ENCODE data around the gene RAB14.
"Not testable (repeated sequence)": the region's sequence is repeated elsewhere in the genome, so short reads cannot be mapped to it uniquely, and the experiment has no call there.

Gene RAB14

GRCh38 chr9:121156263-121156731 lies 45.4 kb downstream of the RAB14 start:
- DNase-seq (ENCODE audit: low read depth) = peak; percentile 77

GRCh38 chr9:121154782-121155181 lies 46.9 kb downstream of the RAB14 start:
- peak; percentile 57 for DNase-seq (ENCODE audit: low read depth)

- no peak for DNase-seq (ENCODE audit: low read depth)
Observed at GRCh38 chr9:121153642-121154041, 48.0 kb downstream of the RAB14 start.

GRCh38 chr9:121150188-121150587 lies 51.5 kb downstream of the RAB14 start:
- no peak for DNase-seq (ENCODE audit: low read depth)

- no peak for DNase-seq (ENCODE audit: low read depth)
Observed at GRCh38 chr9:121144482-121144881, 57.2 kb downstream of the RAB14 start.

GRCh38 chr9:121143771-121144170 lies 57.9 kb downstream of the RAB14 start:
- DNase-seq (ENCODE audit: low read depth) = no peak

- DNase-seq (ENCODE audit: low read depth) = no peak
Observed at GRCh38 chr9:121141706-121142105, 60.0 kb downstream of the RAB14 start.

- DNase-seq (ENCODE audit: low read depth) = no peak
Observed at GRCh38 chr9:121141306-121141705, 60.4 kb downstream of the RAB14 start.

GRCh38 chr9:121140162-121140561 lies 61.5 kb downstream of the RAB14 start:
- no peak for DNase-seq (ENCODE audit: low read depth)

- no peak for DNase-seq (ENCODE audit: low read depth)
Observed at GRCh38 chr9:121138973-121139372, 62.7 kb downstream of the RAB14 start.

- no peak for DNase-seq (ENCODE audit: low read depth)
Observed at GRCh38 chr9:121138561-121138960, 63.1 kb downstream of the RAB14 start.

GRCh38 chr9:121135642-121136041 lies 66.0 kb downstream of the RAB14 start:
- no peak for DNase-seq (ENCODE audit: low read depth)

- DNase-seq (ENCODE audit: low read depth) = no peak
Observed at GRCh38 chr9:121133104-121133816, 68.4 kb downstream of the RAB14 start.

- DNase-seq (ENCODE audit: low read depth) = not testable (repeated sequence)
Observed at GRCh38 chr9:121129384-121129783, 72.3 kb downstream of the RAB14 start.

All from iris pigment epithelial cell (primary cell).